Liver (tissue), 9 donors: Measurements from ENCODE around the gene IFNLR1. TPM values are rescaled to one million over a fixed set of nuclear protein-coding genes. Genes with fewer than 3 reads are reported as not detected.

Experiments used
- DNase-seq: peaks from one replicate; pipeline ENCODE4 v3.0.0-alpha.2; 2017; ENCODE audit warnings: low spot score
- H3K27ac ChIP-seq, 2 donors: one replicate each; pipeline ENCODE4 v1.7.0; 2013; ENCODE audit warnings: inconsistent platforms in 2 of 2, low read length in 2 of 2, control low read depth in 1 of 2, low read depth in 1 of 2, mild to moderate bottlenecking in 1 of 2
- H3K27me3 ChIP-seq, 4 donors: one replicate each; pipeline versions ENCODE4 v1.6.1 to v1.7.0; 2013; ENCODE audit warnings: low read length in 3 of 4, inconsistent platforms in 1 of 4, mild to moderate bottlenecking in 1 of 4, moderate library complexity in 1 of 4; ENCODE audit not compliant: control insufficient read depth in 4 of 4, insufficient read depth in 4 of 4
- H3K36me3 ChIP-seq, 4 donors: one replicate each; pipeline versions ENCODE4 v1.6.1 to v1.7.0; 2013; ENCODE audit warnings: low read length in 3 of 4, mild to moderate bottlenecking in 3 of 4, low read depth in 1 of 4, moderate library complexity in 1 of 4; ENCODE audit not compliant: control insufficient read depth in 4 of 4, insufficient read depth in 3 of 4
- H3K4me1 ChIP-seq, 4 donors: one replicate each; pipeline versions ENCODE4 v1.6.1 to v1.7.0; 2013; ENCODE audit warnings: low read length in 3 of 4, mild to moderate bottlenecking in 3 of 4, moderate library complexity in 1 of 4; ENCODE audit not compliant: control insufficient read depth in 4 of 4, insufficient read depth in 4 of 4
- H3K4me3 ChIP-seq, 3 donors: one replicate each; pipeline versions ENCODE4 v1.6.1 to v1.7.0; 2013; ENCODE audit warnings: low read length in 3 of 3, control low read depth in 1 of 3, low read depth in 1 of 3, mild to moderate bottlenecking in 1 of 3
- H3K9ac ChIP-seq, 2 donors: one replicate each; pipeline ENCODE4 v1.7.0; 2013; ENCODE audit warnings: low read length in 2 of 2, mild to moderate bottlenecking in 2 of 2, moderate library complexity in 2 of 2, control low read depth in 1 of 2, low read depth in 1 of 2
- H3K9me3 ChIP-seq, 4 donors: one replicate each; pipeline versions ENCODE4 v1.6.1 to v1.7.0; 2013; ENCODE audit warnings: low read length in 3 of 4; ENCODE audit not compliant: control insufficient read depth in 4 of 4
- CTCF ChIP-seq: fragments of 150-350 bp; IDR thresholded peaks from 2 replicates; pipeline ENCODE4 v1.5.1; 2017; ENCODE audit warnings: improper control_type of control experiment, low read depth, low read length; ENCODE audit not compliant: missing input control
- EGR1 ChIP-seq, 2 donors: IDR thresholded peaks; 2 replicates each; pipeline ENCODE4 v1.6.1; 2016 to 2018; ENCODE audit warnings: antibody characterized with exemption in 2 of 2, low read depth in 2 of 2
- FOXA1 ChIP-seq: IDR thresholded peaks from 2 replicates; pipeline ENCODE4 v1.6.1; 2016; ENCODE audit warnings: antibody characterized with exemption
- FOXA2 ChIP-seq: IDR thresholded peaks from 2 replicates; pipeline ENCODE4 v1.6.1; 2016; ENCODE audit warnings: antibody characterized with exemption
- GABPA ChIP-seq, 2 donors: IDR thresholded peaks in 1 of 2; conservative IDR thresholded peaks in 1 of 2; 2 replicates each; pipeline ENCODE4 v1.6.1; 2016; ENCODE audit warnings: antibody characterized with exemption in 2 of 2, mild to moderate bottlenecking in 1 of 2, moderate library complexity in 1 of 2
- HNF4A ChIP-seq, 2 donors: conservative IDR thresholded peaks; 2 replicates each; pipeline ENCODE4 v1.6.1; 2016; ENCODE audit warnings: antibody characterized with exemption in 2 of 2, mild to moderate bottlenecking in 2 of 2
- JUND ChIP-seq, 2 donors: IDR thresholded peaks; 2 replicates each; pipeline ENCODE4 v1.6.1; 2016; ENCODE audit warnings: antibody characterized with exemption in 2 of 2
- NR2F2 ChIP-seq: IDR thresholded peaks from 2 replicates; pipeline ENCODE4 v1.6.1; 2016; ENCODE audit warnings: antibody characterized with exemption
- RAD21 ChIP-seq, 2 donors: IDR thresholded peaks; 2 replicates each; pipeline ENCODE4 v1.6.1; 2016; ENCODE audit warnings: antibody characterized with exemption in 2 of 2, mild to moderate bottlenecking in 2 of 2
- RXRA ChIP-seq, 2 donors: IDR thresholded peaks; 2 replicates each; pipeline ENCODE4 v1.6.1; 2017 to 2018; ENCODE audit warnings: antibody characterized with exemption in 2 of 2, mild to moderate bottlenecking in 1 of 2
- SP1 ChIP-seq: IDR thresholded peaks from 2 replicates; pipeline ENCODE4 v1.6.1; 2018; ENCODE audit warnings: antibody characterized with exemption, mild to moderate bottlenecking
- TAF1 ChIP-seq: conservative IDR thresholded peaks from 2 replicates; pipeline ENCODE4 v1.6.1; 2016; ENCODE audit warnings: antibody characterized with exemption, mild to moderate bottlenecking
- YY1 ChIP-seq: IDR thresholded peaks from 2 replicates; pipeline ENCODE4 v1.6.1; 2016; ENCODE audit warnings: antibody characterized with exemption, mild to moderate bottlenecking
- ZBTB33 ChIP-seq: IDR thresholded peaks from 2 replicates; pipeline ENCODE4 v1.6.1; 2016; ENCODE audit warnings: antibody characterized with exemption
- WGBS: extraction: QIAGEN DNeasy Blood & Tissue Kit; methylation state at CpG from one replicate; pipeline ENCODE4 v1.1.7; 2013; 5-methylcytosine and 5-hydroxymethylcytosine counted together
- polyA plus RNA-seq, 2 donors: library from polyadenylated mRNA; stranded (reverse) in 1 of 2; unstranded in 1 of 2; fragments of 200-250 nt in 1 of 2; fragments of >200 nt in 1 of 2; fragmentation: Nextera tagmentation in 1 of 2; extraction: Ambion mirVana in 1 of 2; gene quantifications; one replicate each; pipeline versions ENCODE4 v1.2.1 to v1.2.3, GENCODE V29; 2013 to 2015
- total RNA-seq, 2 donors: library from RNA; depleted of rRNA; stranded (reverse); fragments of >200 nt; gene quantifications; one replicate each; pipeline ENCODE4 v1.2.3, GENCODE V29; 2014
- TF ChIP-seq, protein P1 (sequence below): IDR thresholded peaks from 2 replicates; pipeline ENCODE4 v1.6.1; 2016; ENCODE audit warnings: antibody characterized with exemption, mild to moderate bottlenecking
- TF ChIP-seq, protein P2 (sequence below): IDR thresholded peaks from 2 replicates; pipeline ENCODE4 v1.6.1; 2016; ENCODE audit warnings: antibody characterized with exemption
- TF ChIP-seq, protein P3 (sequence below): IDR thresholded peaks from 2 replicates; pipeline ENCODE4 v1.6.1; 2016; ENCODE audit warnings: antibody characterized with exemption
- donor health status: healthy.
- donor health status: healthy.
- donor health status: healthy.
- donor health status: healthy.
- donor health status: healthy.

Gene IFNLR1
- total and polyA plus RNA-seq, 4 donors = 2.2 to 6.4 (median 3.5) TPM

GRCh38 chr1:24114753-24115152 lies 72.3 kb downstream of the IFNLR1 start:
- Histone ChIP-seq H3K27me3 (no peaks in the 10 kb centered on the region), H3K4me3 (no peak overlapping the region), H3K9me3 (no peaks in the 10 kb centered on the region), H3K36me3 (no peaks in the 10 kb centered on the region), H3K4me1 (peaks cover 0 to 9% (median 2%) of the 10 kb centered on the region in 4 donors), H3K27ac (no peak overlapping the region), H3K9ac (no peak overlapping the region)
- DNase-seq = no peak
- WGBS = 91% methylated on average over 6 of the region's 6 CpGs
- TF ChIP-seq RXRA (IDR thresholded peaks at IDR 0.05) (no peak), TAF1 (no peak), YY1 (no peak), FOXA1 (no peak), NR2F2 (no peak), EGR1 (IDR thresholded peaks at IDR 0.05; ENCODE audit: low read depth in 2 of 2) (no peak), HNF4A (conservative IDR thresholded peaks at IDR 0.05) (no peak)
- TF ChIP-seq, protein P1, sequence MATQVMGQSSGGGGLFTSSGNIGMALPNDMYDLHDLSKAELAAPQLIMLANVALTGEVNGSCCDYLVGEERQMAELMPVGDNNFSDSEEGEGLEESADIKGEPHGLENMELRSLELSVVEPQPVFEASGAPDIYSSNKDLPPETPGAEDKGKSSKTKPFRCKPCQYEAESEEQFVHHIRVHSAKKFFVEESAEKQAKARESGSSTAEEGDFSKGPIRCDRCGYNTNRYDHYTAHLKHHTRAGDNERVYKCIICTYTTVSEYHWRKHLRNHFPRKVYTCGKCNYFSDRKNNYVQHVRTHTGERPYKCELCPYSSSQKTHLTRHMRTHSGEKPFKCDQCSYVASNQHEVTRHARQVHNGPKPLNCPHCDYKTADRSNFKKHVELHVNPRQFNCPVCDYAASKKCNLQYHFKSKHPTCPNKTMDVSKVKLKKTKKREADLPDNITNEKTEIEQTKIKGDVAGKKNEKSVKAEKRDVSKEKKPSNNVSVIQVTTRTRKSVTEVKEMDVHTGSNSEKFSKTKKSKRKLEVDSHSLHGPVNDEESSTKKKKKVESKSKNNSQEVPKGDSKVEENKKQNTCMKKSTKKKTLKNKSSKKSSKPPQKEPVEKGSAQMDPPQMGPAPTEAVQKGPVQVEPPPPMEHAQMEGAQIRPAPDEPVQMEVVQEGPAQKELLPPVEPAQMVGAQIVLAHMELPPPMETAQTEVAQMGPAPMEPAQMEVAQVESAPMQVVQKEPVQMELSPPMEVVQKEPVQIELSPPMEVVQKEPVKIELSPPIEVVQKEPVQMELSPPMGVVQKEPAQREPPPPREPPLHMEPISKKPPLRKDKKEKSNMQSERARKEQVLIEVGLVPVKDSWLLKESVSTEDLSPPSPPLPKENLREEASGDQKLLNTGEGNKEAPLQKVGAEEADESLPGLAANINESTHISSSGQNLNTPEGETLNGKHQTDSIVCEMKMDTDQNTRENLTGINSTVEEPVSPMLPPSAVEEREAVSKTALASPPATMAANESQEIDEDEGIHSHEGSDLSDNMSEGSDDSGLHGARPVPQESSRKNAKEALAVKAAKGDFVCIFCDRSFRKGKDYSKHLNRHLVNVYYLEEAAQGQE = no peak
- TF ChIP-seq, protein P2, sequence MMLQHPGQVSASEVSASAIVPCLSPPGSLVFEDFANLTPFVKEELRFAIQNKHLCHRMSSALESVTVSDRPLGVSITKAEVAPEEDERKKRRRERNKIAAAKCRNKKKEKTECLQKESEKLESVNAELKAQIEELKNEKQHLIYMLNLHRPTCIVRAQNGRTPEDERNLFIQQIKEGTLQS = no peak

GRCh38 chr1:24113641-24114033 lies 73.5 kb downstream of the IFNLR1 start:
- peaks cover 0 to 4% (median 0%) of the 10 kb centered on the region in 4 donors for H3K4me1 ChIP-seq
- H3K36me3 ChIP-seq = no peaks in the 10 kb centered on the region
- 76% methylated on average over 6 of the region's 6 CpGs for WGBS
- H3K9ac ChIP-seq = no peak overlapping the region
- no peaks in the 10 kb centered on the region for H3K27me3 ChIP-seq
- no peaks in the 10 kb centered on the region for H3K9me3 ChIP-seq
- no peak for DNase-seq
- H3K27ac ChIP-seq = no peak overlapping the region
- no peak overlapping the region for H3K4me3 ChIP-seq
- TF ChIP-seq, protein P3, sequence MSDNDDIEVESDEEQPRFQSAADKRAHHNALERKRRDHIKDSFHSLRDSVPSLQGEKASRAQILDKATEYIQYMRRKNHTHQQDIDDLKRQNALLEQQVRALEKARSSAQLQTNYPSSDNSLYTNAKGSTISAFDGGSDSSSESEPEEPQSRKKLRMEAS = no peak
- TF ChIP-seq FOXA2 (no peak), EGR1 (IDR thresholded peaks at IDR 0.05; ENCODE audit: low read depth in 2 of 2) (no peak), RAD21 (IDR thresholded peaks at IDR 0.05) (no peak), SP1 (no peak), ZBTB33 (no peak), HNF4A (conservative IDR thresholded peaks at IDR 0.05) (no peak), GABPA (IDR thresholded peaks at IDR 0.05 in 1 of 2, conservative IDR thresholded peaks at IDR 0.05 in 1 of 2) (no peak), JUND (IDR thresholded peaks at IDR 0.05) (no peak), NR2F2 (no peak), YY1 (no peak), CTCF (no peak)
- TF ChIP-seq, protein P2 = no peak
- TF ChIP-seq, protein P1 = no peak
